ENCODE data around the gene GNAI2.
"Not testable (repeated sequence)": the region's sequence is repeated elsewhere in the genome, so short reads cannot be mapped to it uniquely, and the experiment has no call there.

Gene GNAI2

GRCh38 chr3:50276762-50277101, 40.7 kb downstream of the GNAI2 start:
- no peak for DNase-seq (ENCODE audit: low spot score)

- no peak for DNase-seq (ENCODE audit: low spot score)
Measured at GRCh38 chr3:50278123-50278879, 42.3 kb downstream of the GNAI2 start.

GRCh38 chr3:50278880-50279224, 42.8 kb downstream of the GNAI2 start, which contains the start of gene LSMEM2:
Gene LSMEM2 (plus strand): TSS chr3:50279087. CDS start chr3:50279114, 27 bp downstream.
- DNase-seq (ENCODE audit: low spot score), result no peak

- DNase-seq (ENCODE audit: low spot score), result no peak
Measured at GRCh38 chr3:50279255-50280016, 43.4 kb downstream of the GNAI2 start.

GRCh38 chr3:50284121-50284520, 48.1 kb downstream of the GNAI2 start:
- not testable (repeated sequence) for DNase-seq (ENCODE audit: low spot score)

GRCh38 chr3:50286322-50287227, 50.6 kb downstream of the GNAI2 start:
- no peak for DNase-seq (ENCODE audit: low spot score)

GRCh38 chr3:50287262-50287661, 51.3 kb downstream of the GNAI2 start:
- DNase-seq (ENCODE audit: low spot score), result no peak

- no peak for DNase-seq (ENCODE audit: low spot score)
Measured at GRCh38 chr3:50288387-50289007, 52.5 kb downstream of the GNAI2 start.

GRCh38 chr3:50289130-50289529, 53.1 kb downstream of the GNAI2 start:
- DNase-seq (ENCODE audit: low spot score), result no peak

GRCh38 chr3:50290161-50290641, 54.2 kb downstream of the GNAI2 start:
- no peak for DNase-seq (ENCODE audit: low spot score)

- peak; percentile 96 for DNase-seq (ENCODE audit: low spot score)
Measured at GRCh38 chr3:50292159-50293078, 56.4 kb downstream of the GNAI2 start, which contains the start of gene IFRD2. Gene IFRD2 (minus strand): TSS chr3:50292429. CDS start chr3:50292274, 155 bp downstream.

GRCh38 chr3:50293079-50293801, 57.2 kb downstream of the GNAI2 start:
- no peak for DNase-seq (ENCODE audit: low spot score)

GRCh38 chr3:50294089-50294488, 58.1 kb downstream of the GNAI2 start:
- no peak for DNase-seq (ENCODE audit: low spot score)

- DNase-seq (ENCODE audit: low spot score), result no peak
Measured at GRCh38 chr3:50294492-50295403, 58.7 kb downstream of the GNAI2 start.

- no peak for DNase-seq (ENCODE audit: low spot score)
Measured at GRCh38 chr3:50295553-50296431, 59.8 kb downstream of the GNAI2 start.

GRCh38 chr3:50296721-50297383, 60.8 kb downstream of the GNAI2 start:
- DNase-seq (ENCODE audit: low spot score), result no peak

- no peak for DNase-seq (ENCODE audit: low spot score)
Measured at GRCh38 chr3:50297384-50297775, 61.4 kb downstream of the GNAI2 start.

Measured in SK-N-DZ (cell line).